Skin epidermis (tissue), 12 donors: ENCODE measurements around the gene XRCC5.

ENCODE experiments used
- H3K27ac ChIP-seq, 21 experiments: fragments of 200-600 bp; sonication (generic) in 11 of 21; one replicate each; pipeline ENCODE4 v1.5.0; 2020; ENCODE audit warnings: mild to moderate bottlenecking in 3 of 21, inconsistent platforms in 2 of 21, moderate library complexity in 2 of 21
- H3K4me3 ChIP-seq, 7 experiments: fragments of 200-600 bp; sonication (generic) in 2 of 7; one replicate each; pipeline ENCODE4 v1.5.0; 2020; ENCODE audit warnings: inconsistent platforms in 2 of 7, mild to moderate bottlenecking in 2 of 7, moderate library complexity in 1 of 7

Gene XRCC5

DNA sequence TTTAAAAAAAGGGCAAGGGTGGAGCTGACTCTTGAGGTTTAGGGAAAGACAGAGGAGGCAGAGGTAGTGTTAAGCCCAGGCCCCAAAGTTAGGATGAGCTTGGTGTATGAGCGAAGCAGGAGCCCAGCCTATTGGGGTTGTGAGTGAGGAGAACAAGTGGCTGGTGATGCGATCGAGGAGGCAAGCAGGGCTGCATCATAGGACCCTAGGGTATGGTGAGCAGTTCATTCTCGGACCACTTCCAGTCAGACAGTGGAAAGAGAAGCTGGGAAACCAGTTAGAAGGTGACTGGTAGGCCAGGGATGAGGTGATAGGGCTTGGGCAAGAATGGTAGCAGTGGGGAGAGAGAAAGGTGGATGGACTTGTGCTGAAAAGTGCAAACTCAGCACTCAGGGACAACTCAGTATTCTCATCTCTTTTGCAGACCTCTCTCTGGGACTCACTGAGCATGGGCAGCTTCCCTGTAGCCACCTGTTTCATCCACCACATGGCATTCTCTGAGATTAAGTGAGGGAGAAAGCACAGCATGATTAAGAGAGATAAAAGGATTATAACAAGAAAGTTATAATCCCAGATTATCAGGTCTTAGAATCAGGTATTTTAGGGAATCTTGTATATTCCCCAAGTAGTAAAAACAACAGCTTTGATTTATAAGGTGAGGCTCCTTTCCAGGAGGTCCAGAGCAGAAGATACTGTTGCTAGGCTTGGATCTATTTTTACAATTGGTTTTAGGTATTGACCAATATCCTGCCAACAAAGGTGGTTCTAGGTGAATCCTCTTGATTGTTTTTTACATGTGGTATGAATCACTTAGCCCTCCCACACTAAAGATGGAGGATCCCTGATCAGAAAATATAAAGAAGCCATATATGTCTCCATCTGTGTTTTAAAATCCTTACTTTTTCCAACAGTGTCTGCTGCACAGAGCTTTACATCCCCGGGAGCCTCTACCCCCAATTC, 38.3 kb downstream of the XRCC5 start:
- Histone ChIP-seq H3K4me3 (no peak overlapping the region), H3K27ac (no peak overlapping the region)

DNA sequence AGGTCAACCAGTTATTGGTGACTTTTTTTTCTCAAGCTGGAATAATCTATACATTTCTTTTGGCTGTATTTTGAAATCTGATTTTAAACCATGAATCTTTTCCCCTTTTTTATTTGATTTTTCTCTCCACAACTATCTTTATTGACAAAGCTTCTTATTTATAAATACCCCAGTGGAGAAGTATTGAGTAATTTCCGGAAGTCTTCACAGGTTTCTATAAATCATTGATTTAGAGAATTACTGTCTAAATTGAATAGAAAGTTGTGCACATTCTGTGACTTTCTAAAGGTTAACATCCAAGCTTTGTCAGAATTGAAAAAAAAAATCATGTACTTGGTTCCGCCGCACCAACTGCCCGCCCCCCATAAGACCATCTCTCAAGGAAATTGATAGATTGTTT, 39.8 kb downstream of the XRCC5 start:
- Histone ChIP-seq H3K4me3 (no peak overlapping the region), H3K27ac (no peak overlapping the region)

DNA sequence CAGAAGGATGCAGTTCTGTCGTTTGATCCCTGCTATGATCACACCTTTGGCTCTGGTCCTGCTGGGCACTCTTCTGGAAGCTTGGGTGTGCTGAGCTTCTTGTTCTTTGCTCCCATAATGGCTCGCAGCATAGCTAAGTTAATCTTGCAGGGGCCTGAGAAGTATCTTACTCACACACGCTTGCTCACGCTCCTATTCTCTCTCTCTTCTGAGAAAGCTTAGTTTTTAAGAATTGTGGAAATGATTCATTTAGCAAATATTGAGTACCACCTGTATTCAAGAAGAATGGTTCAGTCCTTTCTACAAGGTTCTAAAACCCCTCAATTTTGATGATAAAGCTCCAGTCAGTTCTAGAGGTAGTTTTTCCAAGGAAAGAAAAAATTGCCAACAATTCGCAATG, 40.6 kb downstream of the XRCC5 start:
- H3K4me3 ChIP-seq: no peak overlapping the region
- H3K27ac ChIP-seq: no peak overlapping the region

DNA sequence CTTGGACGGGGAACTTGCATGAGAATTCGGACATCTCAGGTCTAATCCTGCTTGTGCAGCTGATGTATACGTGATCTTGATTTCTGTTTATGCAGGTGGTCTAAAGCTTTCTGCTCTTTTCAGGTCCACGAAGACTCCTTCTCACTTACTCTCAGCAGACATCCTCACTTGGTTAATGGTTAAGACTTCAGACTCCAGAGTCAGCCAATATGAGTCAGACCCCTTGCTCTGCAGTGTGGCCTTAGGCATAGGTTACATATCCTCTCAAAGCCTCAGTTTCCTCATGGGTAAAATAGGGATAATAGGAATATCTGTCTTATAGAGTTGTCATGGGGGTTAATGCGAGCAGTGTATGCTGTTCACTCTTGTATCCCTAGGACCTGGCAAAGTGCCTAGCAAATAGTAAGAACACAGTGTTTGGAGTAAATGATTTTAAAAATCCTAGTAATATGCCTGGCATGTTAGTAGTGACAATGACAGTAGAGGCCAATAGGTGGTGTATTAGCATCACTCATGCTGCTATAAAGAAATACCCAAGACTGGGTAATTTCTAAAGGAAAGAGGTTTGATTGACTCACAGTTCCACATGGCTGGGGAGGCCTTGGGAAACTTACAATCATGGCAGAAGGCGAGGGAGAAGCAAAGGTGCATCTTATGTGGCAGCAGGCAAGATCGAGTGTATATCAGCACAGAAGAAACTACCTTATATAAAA, 42.3 kb downstream of the XRCC5 start:
- Histone ChIP-seq H3K27ac (no peak overlapping the region), H3K4me3 (no peak overlapping the region)

DNA sequence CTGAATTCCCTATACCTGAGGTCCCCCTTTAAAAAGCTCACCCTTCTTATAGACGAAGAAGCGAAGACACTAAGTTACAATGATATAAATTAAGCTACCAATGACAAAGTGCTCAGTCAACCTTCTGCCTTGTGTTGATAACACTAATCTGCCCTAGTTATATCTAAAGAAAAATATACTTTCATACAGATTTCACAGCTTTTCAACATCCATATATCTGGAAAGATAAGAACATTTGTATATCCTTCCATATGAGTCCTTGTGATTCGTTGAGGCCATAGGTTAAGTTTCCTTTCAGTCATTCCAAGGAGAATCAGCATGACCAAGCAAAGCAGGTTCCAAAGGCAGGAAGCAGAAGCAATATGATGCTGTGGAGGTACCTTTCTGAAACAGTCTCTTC, 46.8 kb downstream of the XRCC5 start:
- H3K4me3 ChIP-seq: no peak overlapping the region
- no peak overlapping the region for H3K27ac ChIP-seq

DNA sequence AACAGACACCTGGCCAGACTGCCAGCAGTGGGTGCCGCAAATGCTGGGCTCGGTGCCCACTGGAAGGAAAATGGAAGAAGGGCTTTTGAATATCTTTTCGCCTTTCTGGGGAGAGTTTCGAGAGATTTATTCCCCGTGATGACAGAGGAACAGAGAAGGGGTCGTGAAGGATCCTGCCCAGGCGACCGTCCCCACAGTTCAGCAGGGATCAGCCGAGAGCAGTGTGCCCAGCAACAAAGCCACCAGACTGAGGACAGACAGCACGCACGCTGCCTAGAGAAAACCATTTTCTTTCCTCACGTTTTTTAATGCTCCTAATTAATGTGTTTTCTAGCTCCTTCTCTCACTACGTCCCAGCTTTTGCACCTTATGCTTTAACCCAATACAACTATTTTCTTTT, 47.7 kb downstream of the XRCC5 start:
- Histone ChIP-seq H3K27ac (no peak overlapping the region), H3K4me3 (no peak overlapping the region)

DNA sequence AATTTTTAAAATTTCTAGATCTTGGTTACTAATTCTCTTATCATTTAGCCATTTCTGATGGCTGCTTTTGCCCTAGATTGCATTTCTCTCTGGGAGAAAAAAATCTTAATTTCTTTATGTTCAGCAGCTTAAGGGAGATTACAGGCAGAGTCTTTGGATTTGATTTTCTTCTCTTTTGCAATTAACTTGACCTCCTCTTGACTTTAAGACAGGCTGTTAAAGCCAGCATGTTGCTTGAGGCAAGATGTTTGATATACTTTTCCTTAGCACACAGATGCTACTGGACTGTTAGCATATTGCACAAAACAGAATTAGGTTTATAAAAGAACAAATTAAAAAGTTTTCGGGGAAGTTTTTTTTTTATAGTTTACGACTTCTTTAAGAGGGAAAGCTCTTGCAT, 50.0 kb downstream of the XRCC5 start:
- Histone ChIP-seq H3K27ac (no peak overlapping the region), H3K4me3 (no peak overlapping the region)

DNA sequence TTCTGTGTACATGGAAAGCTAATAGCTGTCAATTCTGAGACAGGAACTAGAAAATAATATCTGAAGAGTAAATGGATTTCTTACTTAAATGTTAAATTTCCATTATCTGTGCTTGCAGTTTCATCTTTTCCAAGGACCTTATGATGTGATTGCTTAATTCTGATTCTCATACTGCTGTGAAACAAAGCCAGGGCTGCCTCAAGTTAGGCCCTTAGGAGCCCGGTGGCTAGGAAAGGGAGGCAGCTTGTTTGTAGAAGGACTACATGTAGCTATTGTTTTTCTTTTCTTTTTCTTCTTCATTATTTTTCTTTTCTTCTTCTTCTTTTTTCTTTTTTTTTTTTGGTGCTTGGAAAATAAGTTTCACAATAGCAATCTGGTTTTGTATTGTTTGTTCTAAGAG, 50.5 kb downstream of the XRCC5 start:
- Histone ChIP-seq H3K4me3 (no peak overlapping the region), H3K27ac (no peak overlapping the region)

DNA sequence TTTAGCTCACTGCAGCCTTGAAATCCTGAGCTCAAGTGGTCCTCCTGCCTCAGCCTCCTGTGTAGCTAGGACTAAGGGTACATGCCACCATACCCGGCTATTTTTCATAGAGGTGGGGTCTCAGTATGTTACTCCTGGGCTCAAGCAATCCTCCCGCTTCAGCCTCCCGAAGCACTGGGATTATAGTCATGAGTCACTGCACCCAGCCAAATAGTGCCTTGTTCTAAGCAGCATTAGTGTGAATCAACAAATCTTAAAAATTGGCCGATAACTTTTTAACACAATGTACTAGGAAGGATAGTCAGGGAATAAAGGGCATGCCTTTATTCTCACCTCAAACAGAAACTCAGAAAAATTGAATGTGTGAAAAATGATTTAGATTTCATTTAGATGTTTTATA, 51.6 kb downstream of the XRCC5 start:
- no peak overlapping the region for H3K4me3 ChIP-seq
- no peak overlapping the region for H3K27ac ChIP-seq

DNA sequence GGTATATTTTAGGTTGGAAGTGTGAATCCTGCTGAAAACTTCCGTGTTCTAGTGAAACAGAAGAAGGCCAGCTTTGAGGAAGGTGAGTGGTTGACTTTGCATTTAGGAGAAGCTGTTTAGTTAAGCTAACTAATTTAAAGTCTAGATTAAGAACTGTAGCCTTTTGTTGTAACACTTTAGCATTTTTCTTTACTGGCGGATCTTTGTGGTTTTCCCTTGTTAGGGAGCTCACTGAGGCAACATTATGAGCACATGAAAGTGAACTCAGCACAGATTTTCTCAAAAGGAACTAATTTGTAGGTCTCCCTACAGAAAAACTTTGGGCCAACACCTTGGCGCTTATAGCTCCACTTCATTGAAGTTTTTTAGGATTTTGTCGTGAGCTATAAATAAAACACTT, 52.8 kb downstream of the XRCC5 start:
- no peak overlapping the region for H3K27ac ChIP-seq
- H3K4me3 ChIP-seq: no peak overlapping the region

DNA sequence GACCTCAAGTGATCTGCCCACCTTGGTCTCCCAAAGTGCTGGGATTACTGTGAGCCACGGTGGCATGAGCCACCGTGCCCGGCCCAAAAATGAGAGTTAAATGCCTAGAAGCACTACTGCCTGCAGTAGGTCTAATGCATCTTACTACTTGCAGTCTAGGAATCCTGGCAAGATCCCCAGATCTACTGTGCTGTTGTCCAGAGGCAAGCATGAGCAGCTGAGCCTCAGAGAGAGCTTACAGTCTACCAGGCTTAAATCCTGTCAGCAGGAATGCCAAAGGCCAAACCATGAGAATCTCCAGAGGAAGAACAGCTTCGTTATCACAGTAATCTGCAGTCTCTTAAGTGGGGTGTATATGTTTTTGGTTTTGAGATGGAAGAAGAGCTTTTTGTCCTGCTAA, 54.4 kb downstream of the XRCC5 start:
- H3K27ac ChIP-seq: no peak overlapping the region
- H3K4me3 ChIP-seq: no peak overlapping the region

DNA sequence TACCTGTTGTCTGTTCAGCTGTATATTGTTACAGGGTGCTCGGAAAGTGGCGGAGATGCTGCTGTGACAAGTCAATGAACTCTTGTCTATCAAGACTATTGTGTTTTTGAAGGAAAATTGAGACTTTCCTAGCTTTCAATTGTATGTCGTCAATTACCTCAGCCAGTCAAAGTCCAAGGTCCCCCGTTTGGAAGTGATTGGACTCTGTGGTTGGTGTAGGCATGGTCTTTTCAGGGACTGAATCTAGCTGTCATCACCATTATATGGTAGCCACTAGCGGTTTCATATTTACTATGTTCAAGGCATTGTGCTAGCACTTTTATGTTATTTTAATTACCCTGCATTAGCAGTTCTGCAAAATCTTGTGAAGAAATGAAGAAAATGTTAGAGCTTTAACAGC, 54.9 kb downstream of the XRCC5 start:
- Histone ChIP-seq H3K27ac (no peak overlapping the region), H3K4me3 (no peak overlapping the region)

DNA sequence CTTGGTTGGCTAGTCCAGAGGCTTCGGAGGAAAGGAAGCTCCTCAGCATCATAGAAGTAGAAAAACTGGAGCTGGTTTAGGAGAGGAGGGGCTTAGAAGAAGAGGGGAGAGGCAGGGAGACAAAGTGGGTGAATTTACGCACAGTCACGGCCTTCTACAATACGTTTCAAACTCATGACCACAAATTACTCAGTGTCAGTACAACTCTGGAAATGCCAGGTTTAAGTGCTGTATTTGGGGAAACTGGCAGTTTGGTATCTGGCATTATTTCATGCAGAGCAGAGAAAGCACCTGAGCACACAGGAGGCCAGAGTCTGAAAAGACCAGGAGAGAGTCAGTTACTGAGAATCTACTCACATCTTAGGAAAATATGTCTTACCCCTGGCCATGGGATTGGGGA, 55.4 kb downstream of the XRCC5 start:
- H3K4me3 ChIP-seq: no peak overlapping the region
- H3K27ac ChIP-seq: no peak overlapping the region

DNA sequence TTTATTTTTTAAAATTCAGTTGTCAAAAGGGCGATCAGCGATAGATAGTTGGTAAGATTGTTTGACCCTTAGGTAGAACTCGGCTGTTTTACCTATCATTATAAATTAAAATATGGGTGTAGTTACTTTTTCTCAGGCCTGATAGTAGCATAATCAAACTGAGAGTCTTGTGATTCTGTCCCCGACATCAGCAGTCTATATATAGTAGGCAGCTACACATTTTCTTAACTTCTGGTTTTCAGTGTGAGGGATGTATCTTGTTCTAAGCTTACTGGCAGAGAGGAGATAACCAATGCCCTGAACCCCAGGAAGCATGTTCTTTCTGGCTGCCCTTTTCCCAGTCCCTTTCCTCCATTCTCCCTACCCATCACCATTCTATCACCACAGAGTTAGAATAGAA, 56.6 kb downstream of the XRCC5 start:
- no peak overlapping the region for H3K4me3 ChIP-seq
- no peak overlapping the region for H3K27ac ChIP-seq

DNA sequence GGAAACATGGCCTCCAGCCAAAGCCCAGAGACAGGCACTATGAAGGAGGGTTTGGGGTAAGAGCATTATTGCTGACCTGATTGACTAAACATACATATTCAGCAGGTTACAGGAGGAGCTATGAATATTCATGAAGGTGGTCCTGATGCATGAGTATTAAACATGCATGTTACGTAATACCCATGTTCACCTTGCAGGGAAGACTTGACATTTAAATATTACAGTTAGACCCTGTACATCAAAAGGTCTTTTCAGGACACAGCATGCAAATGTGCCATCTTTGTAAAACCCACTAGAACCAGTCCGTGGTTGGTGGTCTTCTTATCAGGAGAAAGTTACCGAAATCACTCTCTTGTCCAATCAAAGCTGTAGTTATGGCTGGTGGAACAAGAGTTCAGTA, 59.9 kb downstream of the XRCC5 start:
- Histone ChIP-seq H3K27ac (no peak overlapping the region), H3K4me3 (no peak overlapping the region)

DNA sequence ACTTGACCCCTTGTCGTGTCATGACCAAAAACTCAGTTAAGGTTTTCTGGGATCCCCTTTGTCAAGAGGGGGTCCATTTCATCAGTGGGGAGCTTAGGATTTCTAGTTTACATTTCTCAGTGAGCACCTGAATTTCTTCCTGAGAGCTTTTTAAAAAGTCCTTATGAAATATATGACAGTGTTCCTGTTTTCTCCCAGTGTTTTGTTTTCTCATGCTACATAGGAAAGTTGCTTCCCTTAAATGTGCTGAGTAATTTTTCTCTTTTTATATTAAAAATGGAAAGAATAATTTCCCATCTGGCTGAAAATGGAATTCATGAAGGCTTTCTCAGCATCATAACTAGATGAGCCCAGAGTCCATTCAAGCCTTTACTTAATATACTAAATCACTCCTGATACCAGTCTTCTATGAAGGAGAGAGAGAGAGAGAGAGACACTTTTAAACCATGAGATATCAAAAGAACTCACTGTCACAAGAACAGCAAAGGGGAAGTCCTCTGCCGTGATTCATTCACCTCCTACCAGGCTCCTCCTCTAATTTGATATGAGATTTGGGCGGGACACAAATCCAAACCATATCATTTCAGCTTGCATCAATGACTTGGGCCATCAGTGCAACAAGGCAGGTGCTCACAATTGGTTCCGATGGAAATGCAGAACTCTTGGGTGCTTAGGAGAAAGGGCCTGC, 61.1 kb downstream of the XRCC5 start:
- Histone ChIP-seq H3K27ac (peak overlapping the region in 2 of 21 experiments; percentile 7 to 31), H3K4me3 (no peak overlapping the region)

DNA sequence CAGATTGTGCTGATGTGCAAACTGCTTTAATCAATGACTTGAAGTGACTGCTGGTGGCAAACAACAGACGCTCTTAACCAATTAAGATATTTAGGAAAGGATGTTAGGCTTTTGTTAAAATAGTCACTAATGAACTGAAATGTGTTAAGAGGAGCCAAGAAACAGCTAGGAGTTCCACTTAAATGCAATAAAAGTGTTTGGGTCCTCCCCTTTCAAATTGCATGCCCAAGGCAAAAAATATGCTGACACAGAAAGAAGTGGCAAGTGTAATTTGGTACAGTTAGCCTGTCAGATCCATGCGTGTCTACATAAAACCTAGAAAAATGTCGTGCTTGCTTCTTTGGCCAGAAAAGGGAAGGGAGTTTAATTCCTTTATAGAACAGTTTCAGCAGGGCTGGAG, 61.9 kb downstream of the XRCC5 start:
- H3K4me3 ChIP-seq: no peak overlapping the region
- H3K27ac ChIP-seq: peak overlapping the region in 1 of 21 experiments; percentile 31

DNA sequence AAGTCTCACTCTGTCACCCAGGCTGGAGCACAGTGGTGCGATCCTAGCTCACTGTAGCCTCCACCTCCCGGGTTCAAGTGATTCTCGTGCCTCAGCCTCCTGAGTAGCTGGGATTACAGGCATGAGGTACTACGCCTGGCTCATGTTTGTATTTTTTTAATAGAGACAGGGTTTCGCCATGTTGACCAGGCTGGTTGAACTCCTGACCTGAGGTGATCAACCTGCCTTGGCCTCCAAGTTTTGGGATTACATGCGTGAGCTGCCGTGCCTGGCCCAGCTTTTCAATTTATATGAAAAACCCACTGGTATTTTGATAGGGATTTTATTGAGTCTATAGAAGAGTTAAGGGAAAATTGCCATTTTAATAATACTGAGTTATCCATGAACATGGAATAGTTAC, 63.3 kb downstream of the XRCC5 start:
- H3K4me3 ChIP-seq: no peak overlapping the region
- H3K27ac ChIP-seq: no peak overlapping the region

DNA sequence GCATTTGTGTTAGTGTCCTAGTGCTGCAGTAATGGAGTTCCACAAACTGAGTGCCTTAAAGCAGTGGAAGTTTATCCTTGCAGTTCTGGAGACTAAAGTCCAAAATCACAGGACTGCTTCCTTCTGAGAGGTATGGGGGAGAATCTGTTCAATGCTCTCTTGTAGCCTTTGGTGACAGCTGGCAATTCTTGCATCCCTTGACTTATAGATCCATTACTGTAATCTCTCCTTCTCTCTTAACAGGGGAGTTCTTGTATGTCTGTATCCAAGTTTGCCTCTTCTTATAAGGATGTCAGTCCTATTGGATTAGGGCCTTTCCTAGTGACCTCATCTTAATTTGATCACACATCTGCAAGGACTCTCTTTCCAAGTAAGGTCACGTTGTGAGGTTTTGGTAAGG, 69.9 kb downstream of the XRCC5 start:
- Histone ChIP-seq H3K27ac (no peak overlapping the region), H3K4me3 (no peak overlapping the region)

DNA sequence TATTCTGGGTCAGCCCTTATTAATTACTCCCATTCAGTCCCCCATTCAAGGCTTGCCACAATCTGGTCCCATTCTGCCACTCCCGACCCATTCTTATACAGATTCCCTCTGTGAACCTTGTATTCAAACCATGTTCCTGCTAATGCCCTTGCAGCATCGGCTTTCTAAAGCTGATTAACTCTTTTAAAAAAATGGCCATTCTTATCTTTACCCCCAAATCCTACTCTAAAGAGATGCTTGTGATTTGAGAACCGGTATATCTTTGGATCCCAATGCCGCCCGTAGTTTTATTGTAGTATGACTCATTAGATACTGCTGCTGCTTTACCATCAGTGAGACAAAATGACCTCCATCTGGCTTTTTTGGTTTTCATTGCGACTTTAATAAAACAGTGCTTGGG, 72.2 kb downstream of the XRCC5 start:
- Histone ChIP-seq H3K4me3 (no peak overlapping the region), H3K27ac (no peak overlapping the region)

DNA sequence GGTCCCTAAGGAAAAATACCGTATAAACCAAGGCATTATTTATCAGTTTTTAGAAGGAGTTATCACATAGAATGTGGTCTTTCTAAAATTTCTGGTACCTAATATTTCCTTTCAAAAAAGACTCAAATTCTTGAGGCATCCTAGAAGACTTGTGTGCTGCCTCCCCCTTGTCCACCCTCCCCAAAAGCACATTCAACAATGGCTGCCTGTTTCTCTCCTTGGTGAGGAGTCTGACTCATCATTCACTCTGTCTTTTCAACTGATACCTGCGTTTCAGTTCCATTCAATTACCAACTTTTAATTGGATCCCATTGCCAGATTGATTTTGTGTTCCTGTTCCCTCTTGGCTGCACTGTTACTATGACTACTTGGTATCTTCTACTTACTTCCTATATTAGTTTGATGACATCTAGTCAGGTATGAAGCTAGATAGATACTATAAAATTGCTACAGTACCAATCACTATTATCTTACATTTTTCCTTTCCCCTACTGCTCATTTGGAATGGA, 72.9 kb downstream of the XRCC5 start:
- H3K4me3 ChIP-seq: no peak overlapping the region
- H3K27ac ChIP-seq: no peak overlapping the region
